HG03095 (cell line): ENCODE measurements around the gene PPP1R14B.

ENCODE experiments used
- ATAC-seq: cut with Tn5 transposase; IDR thresholded peaks from one replicate; pipeline ENCODE4 v1.9.1; 2021; ENCODE audit warnings: moderate library complexity; ENCODE audit not compliant: unreplicated experiment

Gene PPP1R14B

DNA sequence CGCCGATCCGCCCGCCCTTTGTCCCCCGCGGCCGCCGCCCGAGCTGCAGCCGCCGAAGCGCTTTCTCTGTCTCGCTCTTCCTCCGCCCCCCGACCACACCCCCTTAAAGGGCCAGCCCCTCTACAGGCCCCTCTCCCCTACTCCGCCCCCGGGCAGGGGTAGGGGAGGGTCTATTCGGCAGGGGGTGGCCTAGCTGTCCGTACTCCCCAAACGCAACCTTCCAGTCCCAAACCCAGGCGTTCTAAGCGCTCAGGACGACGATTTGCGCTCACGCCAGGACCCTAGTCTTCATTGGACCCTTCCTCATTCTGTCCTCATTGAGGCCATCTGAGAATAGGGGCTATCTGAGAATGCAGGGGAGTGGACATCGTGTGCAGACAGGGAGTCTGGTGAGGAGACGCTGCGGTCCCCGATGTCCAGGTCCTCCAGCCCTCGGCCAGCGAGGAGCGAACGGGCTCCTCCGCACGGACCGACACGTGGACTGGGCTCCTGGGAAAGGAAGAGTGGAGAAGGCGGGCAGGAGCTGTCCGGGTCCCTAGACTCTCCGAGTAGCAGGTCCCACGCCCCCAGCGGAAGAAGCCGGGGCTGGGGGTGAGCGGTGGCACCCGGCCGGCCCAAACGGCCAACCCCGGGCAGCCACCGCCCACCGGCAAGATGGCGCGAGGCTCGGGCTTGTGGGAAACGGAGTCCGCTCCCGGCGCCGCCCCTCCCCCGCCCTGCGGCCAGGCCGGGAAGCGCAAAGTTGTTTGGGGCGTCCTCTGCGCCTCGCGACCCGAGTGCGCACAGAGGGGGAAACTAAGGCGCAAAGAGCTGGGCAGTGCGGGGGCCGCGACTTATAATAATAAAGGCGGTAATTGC is at the start of gene PPP1R14B:
Gene PPP1R14B (minus strand): TSS at position 73 of the 858 bp plus-strand sequence. CDS start 270 bp downstream, outside the sequence.
- ATAC-seq: peak; percentile 34

- ATAC-seq: no peak
Measured at GRCh38 chr11:64296236-64296635, 49.5 kb upstream of the PPP1R14B start.

DNA sequence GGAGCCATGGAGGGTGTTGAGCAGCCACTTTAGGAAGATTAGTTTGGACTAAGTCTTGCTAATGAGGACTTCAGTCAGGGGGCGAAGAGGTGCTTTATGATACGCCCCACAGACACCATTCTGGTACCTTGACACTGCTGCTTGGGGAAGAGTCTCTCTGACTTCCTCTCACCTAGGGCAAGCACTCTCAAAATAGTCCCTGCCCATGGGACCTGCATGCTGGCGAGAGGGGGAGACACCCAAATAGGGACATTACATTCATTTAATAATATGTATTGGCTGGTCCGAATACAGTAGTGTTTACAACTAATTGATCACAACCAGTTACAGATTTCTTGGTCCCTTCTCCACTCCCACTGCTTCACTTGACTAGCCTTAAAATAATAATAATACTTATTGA is 49.0 kb upstream of the PPP1R14B start:
- ATAC-seq: no peak

GRCh38 chr11:64294774-64295173 is 48.0 kb upstream of the PPP1R14B start:
- ATAC-seq: no peak

DNA sequence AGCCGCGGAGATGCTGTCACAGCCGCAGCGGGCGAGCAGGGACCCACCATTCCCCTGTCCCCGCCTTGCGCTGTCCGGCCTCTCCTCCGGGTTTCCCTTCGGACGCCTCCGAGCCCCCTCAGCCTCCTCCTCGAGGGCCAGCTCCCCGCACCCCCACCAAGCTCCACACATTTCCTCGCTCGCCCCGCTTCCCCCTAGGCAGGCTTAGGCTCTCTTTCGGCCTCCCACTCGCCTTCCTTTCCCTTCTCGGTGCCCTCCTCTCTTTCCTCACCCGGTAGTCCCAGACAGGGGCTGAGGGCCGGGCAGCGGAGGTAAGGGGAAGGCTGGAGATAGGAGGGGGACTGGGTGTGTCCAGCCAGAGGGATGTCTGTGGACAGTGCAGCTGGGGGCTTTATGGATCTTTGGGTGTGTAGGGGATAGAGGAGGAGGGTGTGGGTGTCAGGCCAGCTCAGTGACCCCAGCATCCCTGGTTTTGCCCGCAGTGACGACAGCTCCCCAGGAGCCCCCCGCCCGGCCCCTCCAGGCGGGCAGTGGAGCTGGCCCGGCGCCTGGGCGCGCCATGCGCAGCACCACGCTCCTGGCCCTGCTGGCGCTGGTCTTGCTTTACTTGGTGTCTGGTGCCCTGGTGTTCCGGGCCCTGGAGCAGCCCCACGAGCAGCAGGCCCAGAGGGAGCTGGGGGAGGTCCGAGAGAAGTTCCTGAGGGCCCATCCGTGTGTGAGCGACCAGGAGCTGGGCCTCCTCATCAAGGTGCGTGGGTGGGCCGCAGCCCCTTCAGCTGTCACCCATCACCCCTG is 45.9 kb upstream of the PPP1R14B start:
- no peak for ATAC-seq

- no peak for ATAC-seq
Measured at GRCh38 chr11:64291752-64292459, 45.2 kb upstream of the PPP1R14B start.

GRCh38 chr11:64291262-64291751 is 44.6 kb upstream of the PPP1R14B start, which contains the start of gene KCNK4:
Gene KCNK4 (plus strand): TSS chr11:64291302. CDS start chr11:64293019, 1,717 bp downstream.
- no peak for ATAC-seq

GRCh38 chr11:64290352-64291261 is 43.9 kb upstream of the PPP1R14B start:
- no peak for ATAC-seq

GRCh38 chr11:64289002-64289564 is 42.3 kb upstream of the PPP1R14B start:
- ATAC-seq: no peak

DNA sequence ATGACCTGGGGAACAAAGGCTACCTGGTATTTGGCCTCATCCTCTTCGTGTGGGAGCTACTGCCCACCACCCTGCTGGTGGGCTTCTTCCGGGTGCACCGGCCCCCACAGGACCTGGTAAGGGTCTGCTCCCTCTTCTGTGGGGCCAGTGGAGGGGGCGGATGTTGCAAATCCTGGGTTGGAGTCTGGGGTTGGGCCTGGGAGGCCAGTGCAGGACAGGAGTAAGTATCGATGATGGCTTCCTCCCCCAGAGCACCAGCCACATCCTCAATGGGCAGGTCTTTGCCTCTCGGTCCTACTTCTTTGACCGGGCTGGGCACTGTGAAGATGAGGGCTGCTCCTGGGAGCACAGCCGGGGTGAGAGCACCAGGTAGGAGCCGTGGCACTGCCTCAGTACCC is 41.6 kb upstream of the PPP1R14B start:
- ATAC-seq: no peak

DNA sequence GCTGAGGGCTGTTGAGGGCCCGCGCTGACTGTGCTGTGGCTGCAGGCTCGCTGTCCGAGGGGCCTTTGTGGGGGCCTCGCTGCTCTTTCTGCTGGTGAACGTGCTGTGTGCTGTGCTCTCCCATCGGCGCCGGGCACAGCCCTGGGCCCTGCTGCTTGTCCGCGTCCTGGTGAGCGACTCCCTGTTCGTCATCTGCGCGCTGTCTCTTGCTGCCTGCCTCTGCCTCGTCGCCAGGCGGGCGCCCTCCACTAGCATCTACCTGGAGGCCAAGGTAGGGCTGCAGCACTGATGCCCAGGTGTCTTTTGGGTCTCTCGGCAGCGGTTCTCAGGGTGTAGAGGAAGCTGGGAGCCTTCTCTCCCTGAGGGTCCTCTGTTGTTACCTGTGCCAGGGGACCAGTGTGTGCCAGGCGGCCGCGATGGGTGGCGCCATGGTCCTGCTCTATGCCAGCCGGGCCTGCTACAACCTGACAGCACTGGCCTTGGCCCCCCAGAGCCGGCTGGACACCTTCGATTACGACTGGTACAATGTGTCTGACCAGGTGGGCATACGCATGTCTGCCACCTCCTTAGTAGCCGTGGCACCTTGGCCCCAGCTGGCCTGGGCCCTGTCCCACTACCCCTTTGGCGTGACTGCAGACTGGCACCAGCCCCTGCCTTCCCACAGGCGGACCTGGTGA is 41.1 kb upstream of the PPP1R14B start:
- no peak for ATAC-seq

- ATAC-seq: no peak
Measured at GRCh38 chr11:64286801-64287159, 40.0 kb upstream of the PPP1R14B start.

- ATAC-seq: no peak
Measured at GRCh38 chr11:64285885-64286800, 39.4 kb upstream of the PPP1R14B start.

- ATAC-seq: peak; percentile 51
Measured at GRCh38 chr11:64284962-64285884, 38.5 kb upstream of the PPP1R14B start, which contains the start of gene GPR137. Gene GPR137 (plus strand): TSS chr11:64285848. CDS start chr11:64286525, 677 bp downstream.

GRCh38 chr11:64284048-64284961 is 37.6 kb upstream of the PPP1R14B start, which contains the start of gene BAD:
Gene BAD (minus strand): TSS chr11:64284665. CDS start chr11:64284368, 297 bp downstream.
- ATAC-seq: peak; percentile 69

GRCh38 chr11:64283092-64283491 is 36.3 kb upstream of the PPP1R14B start:
- no peak for ATAC-seq
